Measurements from ENCODE around the gene P2RY13.

P2RY13 gene

DNA sequence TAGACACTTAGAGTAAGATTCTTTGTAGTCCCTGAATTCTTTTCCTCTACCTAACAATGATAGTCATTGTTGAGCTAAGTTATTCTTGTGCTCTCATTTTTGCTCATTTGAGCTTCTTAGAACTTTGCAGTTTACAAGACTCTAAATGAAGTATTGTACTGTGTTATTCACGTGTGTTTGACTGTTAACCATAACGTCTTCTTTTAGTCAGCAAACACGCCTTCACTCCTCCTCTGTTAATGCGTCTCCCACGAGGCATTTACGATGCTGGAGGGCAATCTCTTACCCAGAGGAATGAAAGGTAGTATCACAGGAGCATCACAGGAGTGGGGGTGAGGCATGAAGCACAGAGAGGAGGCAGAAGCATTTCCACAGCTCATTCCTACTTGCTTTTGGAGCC lies 36.2 kb downstream of the P2RY13 start:
- no peak for DNase-seq (ENCODE audit: low read depth, low spot score)

- DNase-seq (ENCODE audit: low read depth, low spot score), result peak; percentile 54
These were observed 38.7 kb downstream of the P2RY13 start for GRCh38 chr3:151290673-151291072.

DNA sequence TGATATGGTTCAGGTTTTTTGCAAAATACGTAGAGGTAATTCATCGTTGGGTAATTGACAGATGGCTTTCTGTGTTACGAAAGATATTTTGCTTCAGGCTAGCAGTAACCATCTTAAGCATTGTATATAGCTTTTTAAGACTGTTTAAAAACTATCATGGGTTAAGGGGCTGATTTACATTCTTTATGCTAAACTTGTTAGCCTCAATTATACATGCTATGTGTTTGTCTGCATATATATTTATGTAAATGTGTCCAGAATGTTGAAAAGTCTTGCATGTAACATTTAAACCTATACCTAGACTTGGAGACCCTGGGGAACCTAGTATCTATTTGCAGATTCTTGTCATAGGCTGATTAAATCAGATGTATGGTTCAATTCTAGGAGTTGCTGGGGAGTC lies 39.9 kb downstream of the P2RY13 start:
- no peak for DNase-seq (ENCODE audit: low read depth, low spot score)

DNA sequence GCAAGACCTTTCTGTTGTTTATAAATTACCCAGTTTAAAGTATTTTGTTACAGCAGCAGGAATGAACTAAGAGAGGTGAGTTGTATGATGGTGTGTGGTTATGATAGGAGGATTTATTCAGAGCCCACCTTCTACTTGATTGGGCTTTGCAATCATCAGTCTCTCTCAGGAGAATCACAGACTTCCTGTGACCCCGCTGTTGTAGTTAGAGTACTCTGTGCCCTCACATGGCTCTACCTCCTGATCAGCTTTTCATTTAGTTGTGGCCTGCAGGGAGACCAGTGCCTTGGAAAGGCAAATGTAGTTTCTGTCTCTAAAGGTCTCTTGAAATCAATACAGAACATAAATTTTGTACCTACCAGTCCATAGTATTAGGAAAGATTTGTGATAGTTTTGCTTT lies 43.4 kb downstream of the P2RY13 start:
- DNase-seq (ENCODE audit: low read depth, low spot score), result no peak

DNA sequence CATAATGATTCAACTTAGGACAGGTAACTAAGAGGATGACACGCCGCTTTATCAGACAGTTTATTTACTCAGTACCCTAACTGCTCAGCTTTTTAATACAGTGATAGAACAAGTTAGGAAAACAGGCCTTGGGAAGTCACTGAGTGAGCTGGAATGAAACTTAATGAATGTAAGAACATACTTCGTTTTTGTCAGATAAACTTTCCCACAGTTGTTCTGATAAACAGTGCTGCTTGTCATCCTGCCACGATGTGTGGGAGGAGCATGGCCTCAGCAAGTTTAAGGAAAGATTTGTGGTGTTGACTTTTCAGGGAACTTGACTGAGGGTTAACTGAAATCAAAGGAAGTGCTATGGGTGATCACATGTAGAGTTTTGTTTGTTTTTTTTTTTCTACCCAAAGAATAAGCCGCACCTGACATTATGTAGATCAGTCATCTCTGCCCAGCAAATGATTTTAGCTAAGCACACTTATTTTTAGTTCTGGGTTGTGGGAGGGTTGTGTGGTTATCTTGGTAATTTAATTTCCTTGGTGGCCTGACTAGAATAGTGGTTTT lies 45.4 kb downstream of the P2RY13 start:
- DNase-seq (ENCODE audit: low read depth, low spot score), result peak; percentile 72

- DNase-seq (ENCODE audit: low read depth, low spot score), result no peak
These were observed 46.0 kb downstream of the P2RY13 start for GRCh38 chr3:151283387-151283786.

GRCh38 chr3:151282921-151283320 lies 46.4 kb downstream of the P2RY13 start:
- DNase-seq (ENCODE audit: low read depth, low spot score), result peak; percentile 70

DNA sequence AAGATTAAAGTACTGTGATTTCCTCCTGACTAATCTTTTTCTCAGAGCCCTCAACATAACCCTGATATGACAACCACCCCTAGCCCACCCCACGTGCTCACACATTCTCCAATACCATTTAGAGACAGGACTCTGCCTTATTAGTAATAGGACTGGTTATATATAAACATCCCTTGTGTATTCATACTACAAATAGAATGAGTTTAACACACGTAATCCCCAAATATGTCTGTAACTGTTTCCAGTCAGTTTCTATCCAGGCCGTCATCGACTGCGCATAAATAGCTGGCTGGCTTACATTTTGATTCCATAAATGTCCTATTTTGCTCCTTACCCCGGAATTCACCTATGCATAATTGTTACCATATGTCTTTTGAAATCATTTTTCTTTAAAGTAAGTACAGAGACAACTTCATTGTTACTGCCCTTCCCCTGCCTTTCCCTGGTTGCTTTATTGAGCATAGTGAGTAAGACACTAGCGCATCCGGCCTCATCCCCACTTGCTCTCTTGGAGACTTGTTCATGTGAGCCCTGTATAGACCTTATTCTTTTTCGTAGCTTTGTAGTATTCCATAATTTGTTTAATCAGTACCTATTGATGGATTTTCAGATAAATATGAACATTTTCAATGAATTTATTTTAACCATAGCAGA lies 47.6 kb downstream of the P2RY13 start:
- DNase-seq (ENCODE audit: low read depth, low spot score), result no peak

- DNase-seq (ENCODE audit: low read depth, low spot score), result no peak
These were observed 51.1 kb downstream of the P2RY13 start, which contains the start of gene P2RY14 for GRCh38 chr3:151278230-151278629. Gene P2RY14 (minus strand): TSS chr3:151278542. CDS start chr3:151214316, 64,226 bp downstream.

- DNase-seq (ENCODE audit: low read depth, low spot score), result no peak
These were observed 52.7 kb downstream of the P2RY13 start for GRCh38 chr3:151276687-151277042.
